HUES48 (cell line): ENCODE measurements around the gene PROX2.

Source experiments
- H3K27ac ChIP-seq: one replicate; pipeline ENCODE4 v1.7.0; 2013; ENCODE audit warnings: low read depth, low read length, inconsistent platforms
- H3K27me3 ChIP-seq: 2 replicates; pipeline ENCODE4 v1.6.1; 2013; ENCODE audit warnings: mild to moderate bottlenecking, low read length; ENCODE audit not compliant: control insufficient read depth, insufficient read depth
- H3K36me3 ChIP-seq: 2 replicates; pipeline ENCODE4 v1.6.1; 2013; ENCODE audit warnings: low read length; ENCODE audit not compliant: control insufficient read depth, insufficient read depth
- H3K4me1 ChIP-seq: 2 replicates; pipeline ENCODE4 v1.6.1; 2013; ENCODE audit warnings: mild to moderate bottlenecking, low read length; ENCODE audit not compliant: control insufficient read depth, insufficient read depth
- H3K4me3 ChIP-seq: 2 replicates; pipeline ENCODE4 v1.5.1; 2013; ENCODE audit warnings: mild to moderate bottlenecking, low read depth, low read length
- H3K9ac ChIP-seq: 2 replicates; pipeline ENCODE4 v1.6.1; 2013; ENCODE audit warnings: mild to moderate bottlenecking, low read depth, low read length, moderate library complexity
- H3K9me3 ChIP-seq: 2 replicates; pipeline ENCODE4 v1.6.1; 2013; ENCODE audit warnings: low read length; ENCODE audit not compliant: control insufficient read depth, insufficient read depth

PROX2 gene

GRCh38 chr14:74896400-74896799, 20.5 kb upstream of the PROX2 start:
- no peaks in the 10 kb centered on the region for H3K27me3 ChIP-seq

GRCh38 chr14:74893614-74894091, 17.7 kb upstream of the PROX2 start:
- no peaks in the 10 kb centered on the region for H3K9me3 ChIP-seq
- no peak overlapping the region for H3K27ac ChIP-seq
- H3K4me1 ChIP-seq: 0 out of 2 replicates have a peak, but pooled peaks cover 2% of the 10 kb centered on the region

More at GRCh38 chr14:74896400-74896799, 20.5 kb upstream of the PROX2 start:
- Histone ChIP-seq H3K4me1 (no peaks in the 10 kb centered on the region), H3K9ac (no peak overlapping the region), H3K27ac (no peak overlapping the region), H3K36me3 (peaks cover 97% of the 10 kb centered on the region), H3K4me3 (no peak overlapping the region), H3K9me3 (no peaks in the 10 kb centered on the region)

GRCh38 chr14:74892745-74893144, 16.8 kb upstream of the PROX2 start:
- Histone ChIP-seq H3K9ac (no peak overlapping the region), H3K27me3 (no peaks in the 10 kb centered on the region), H3K36me3 (peaks cover 94% of the 10 kb centered on the region), H3K9me3 (no peaks in the 10 kb centered on the region), H3K4me1 (0 out of 2 replicates have a peak, but pooled peaks cover 11% of the 10 kb centered on the region), H3K4me3 (no peak overlapping the region), H3K27ac (no peak overlapping the region)

More at GRCh38 chr14:74893614-74894091, 17.7 kb upstream of the PROX2 start:
- Histone ChIP-seq H3K27me3 (no peaks in the 10 kb centered on the region), H3K4me3 (no peak overlapping the region), H3K36me3 (peaks cover 95% of the 10 kb centered on the region), H3K9ac (no peak overlapping the region)

- no peak overlapping the region for H3K27ac ChIP-seq
- no peaks in the 10 kb centered on the region for H3K9me3 ChIP-seq
- H3K36me3 ChIP-seq: peaks cover 94% of the 10 kb centered on the region
- H3K27me3 ChIP-seq: no peaks in the 10 kb centered on the region
- no peak overlapping the region for H3K9ac ChIP-seq
- no peak overlapping the region for H3K4me3 ChIP-seq
- peaks cover 18% of the 10 kb centered on the region for H3K4me1 ChIP-seq
Measured at GRCh38 chr14:74891870-74892269, 15.9 kb upstream of the PROX2 start.

- Histone ChIP-seq H3K9me3 (no peaks in the 10 kb centered on the region), H3K4me1 (peaks cover 33% of the 10 kb centered on the region), H3K27me3 (no peaks in the 10 kb centered on the region), H3K27ac (no peak overlapping the region), H3K4me3 (no peak overlapping the region), H3K36me3 (peaks cover 81% of the 10 kb centered on the region), H3K9ac (no peak overlapping the region)
Measured at GRCh38 chr14:74890262-74890661, 14.3 kb upstream of the PROX2 start.

- H3K9me3 ChIP-seq: no peaks in the 10 kb centered on the region
- H3K4me1 ChIP-seq: peaks cover 51% of the 10 kb centered on the region
- H3K27me3 ChIP-seq: no peaks in the 10 kb centered on the region
- no peak overlapping the region for H3K4me3 ChIP-seq
- no peak overlapping the region for H3K9ac ChIP-seq
- peaks cover 70% of the 10 kb centered on the region for H3K36me3 ChIP-seq
- H3K27ac ChIP-seq: peak overlapping the region; percentile 26
Measured at GRCh38 chr14:74888164-74889158, 12.5 kb upstream of the PROX2 start.

GRCh38 chr14:74886001-74886400, 10.1 kb upstream of the PROX2 start:
- H3K27ac ChIP-seq: peak overlapping the region; percentile 93
- no peaks in the 10 kb centered on the region for H3K27me3 ChIP-seq
- no peaks in the 10 kb centered on the region for H3K9me3 ChIP-seq
- peaks cover 56% of the 10 kb centered on the region for H3K4me1 ChIP-seq
- peak overlapping the region; percentile 95 for H3K4me3 ChIP-seq
- no peak overlapping the region for H3K9ac ChIP-seq
- H3K36me3 ChIP-seq: peaks cover 46% of the 10 kb centered on the region

GRCh38 chr14:74882103-74882920, 6.4 kb upstream of the PROX2 start:
- Histone ChIP-seq H3K9me3 (no peaks in the 10 kb centered on the region), H3K9ac (peak overlapping the region; percentile 66), H3K27me3 (no peaks in the 10 kb centered on the region), H3K27ac (peak overlapping the region; percentile 86), H3K4me1 (peaks cover 46% of the 10 kb centered on the region), H3K4me3 (peak overlapping the region; percentile 95), H3K36me3 (peaks cover 12% of the 10 kb centered on the region)

GRCh38 chr14:74881431-74882102, 5.6 kb upstream of the PROX2 start, which contains the start of gene DLST:
TSS of gene DLST (plus strand) at chr14:74881916. CDS start at chr14:74881954, 38 bp downstream.
- Histone ChIP-seq H3K9ac (peak within 1 kb of the TSS; percentile 66), H3K9me3 (no peaks in the 10 kb centered on the region), H3K27me3 (no peaks in the 10 kb centered on the region), H3K4me1 (peaks cover 40% of the 10 kb centered on the region), H3K36me3 (peaks cover 7% of the 10 kb centered on the region; the same call in 1 of the 2 replicates), H3K27ac (peak within 1 kb of the TSS; percentile 86), H3K4me3 (peak within 1 kb of the TSS; percentile 95)

- no peaks in the 10 kb centered on the region for H3K27me3 ChIP-seq
- H3K4me1 ChIP-seq: peaks cover 26% of the 10 kb centered on the region
- H3K9ac ChIP-seq: no peak overlapping the region
- no peak overlapping the region for H3K4me3 ChIP-seq
- no peaks in the 10 kb centered on the region for H3K9me3 ChIP-seq
- H3K36me3 ChIP-seq: 0 out of 2 replicates have a peak, but pooled peaks cover 7% of the 10 kb centered on the region
- no peak overlapping the region for H3K27ac ChIP-seq
Measured at GRCh38 chr14:74879427-74880182, 3.7 kb upstream of the PROX2 start.
